Measurements from ENCODE around the gene SNAI1. TPM values are rescaled to one million over a fixed set of nuclear protein-coding genes. Genes with fewer than 3 reads are reported as not detected.

SNAI1 gene
- total and polyA plus RNA-seq, 2 of the 4 experiments (the other 2 are of a cell fraction), result 0.54 to 13.7 TPM

- intact Hi-C loops (cut with micrococcal nuclease), result no loop called here
- Histone ChIP-seq H3K4me2 (ENCODE audit: low read depth, low read length) (peak overlapping the region; percentile 43), H2BK5ac (ENCODE audit: low read depth, low read length, poor library complexity, severe bottlenecking) (peak overlapping the region; percentile 95), H3K27ac (ENCODE audit: insufficient read depth, low read length) (peak overlapping the region; percentile 90), H3K9me3 (ENCODE audit: control insufficient read depth, insufficient read depth, low read length) (no peaks in the 10 kb centered on the region), H2AK9ac (replicated peaks; ENCODE audit: low read depth, low read length, poor library complexity) (peak overlapping the region; percentile 93), H3K4ac (ENCODE audit: low read depth, low read length) (peak overlapping the region; percentile 99), H3K23ac (ENCODE audit: low read depth, low read length) (peak overlapping the region; percentile 90; the same call in 1 of the 2 replicates), H2AFZ (replicated peaks; ENCODE audit: low read length, poor library complexity) (no peak overlapping the region), H2AK5ac (ENCODE audit: low read depth, low read length) (peak overlapping the region; percentile 90), H3K27me3 (ENCODE audit: control insufficient read depth, insufficient read depth, low read length) (no peaks in the 10 kb centered on the region), H2BK20ac (ENCODE audit: low read depth, low read length) (peak overlapping the region; percentile 92), H3K9ac (ENCODE audit: low read depth, low read length) (peak overlapping the region; percentile 36), H3K18ac (ENCODE audit: low read depth, low read length) (peak overlapping the region; percentile 82), H3K4me1 (ENCODE audit: control insufficient read depth, insufficient read depth, low read length) (peaks cover 23% of the 10 kb centered on the region), H4K20me1 (ENCODE audit: insufficient read depth, low read length) (peaks cover 13% of the 10 kb centered on the region), H3K79me1 (ENCODE audit: low read depth in 1 of 2, low read length in 2 of 2) (peaks cover 45 to 66% of the 10 kb centered on the region in 2 experiments), H4K91ac (ENCODE audit: insufficient read depth, low read depth, low read length) (peak overlapping the region; percentile 94), H3K9me1 (ENCODE audit: insufficient read depth, low read length) (peaks cover 20% of the 10 kb centered on the region), H3K36me3 (ENCODE audit: control insufficient read depth, insufficient read depth, low read length) (peaks cover 51% of the 10 kb centered on the region), H4K8ac (ENCODE audit: low read depth in 2 of 2, low read length in 2 of 2) (peak overlapping the region; percentile 67 to 80; a peak in 3 of 4 replicates), H4K5ac (ENCODE audit: low read depth, low read length) (peak overlapping the region; percentile 60), H3K14ac (replicated peaks; ENCODE audit: low read depth, low read length) (peak overlapping the region; percentile 84), H3K4me3 (ENCODE audit: insufficient read depth, low read depth, low read length) (no peak overlapping the region), H2BK120ac (ENCODE audit: low read depth, low read length) (peak overlapping the region; percentile 92), H2BK15ac (ENCODE audit: low read depth, low read length) (peak overlapping the region; percentile 35; the same call in 1 of the 3 replicates), H3K56ac (ENCODE audit: extremely low read depth, insufficient read depth, low read length) (peak overlapping the region; percentile 88)
- dilution Hi-C loops (cut with HindIII; ENCODE audit: low sequenced_read_pairs, unreplicated experiment), result no loop called here
- CTCF ChIA-PET, result interaction anchor here (0.6 kb wide), 1 partner anchor 17 kb away, joined by 3 read pairs; no protein-coding TSS in a partner anchor
- in situ Hi-C loops (cut with MboI; ENCODE audit: low sequenced_read_pairs), result no loop called here
- POLR2A ChIA-PET (ENCODE audit: unreplicated experiment), result no interaction called here
- no TSS peak for BruUV-seq (replicated peaks)
- no CpG with 5 or more reads among the region's 11 CpGs for WGBS, 2 experiments (ENCODE audit: extremely low coverage in 2 of 2, insufficient read length in 1 of 2)
- ATAC-seq (ENCODE audit: low read depth) (peak; percentile 87), DNase-seq (peak; percentile 99)
- no peak for TF ChIP-seq SMC3 (IDR thresholded peaks at IDR 0.05; ENCODE audit: low read depth, low read length)
- peak; percentile 73 for TF ChIP-seq BHLHE40 (IDR thresholded peaks at IDR 0.05; ENCODE audit: low read depth, low read length)
- TF ChIP-seq RCOR1 (IDR thresholded peaks at IDR 0.05; ENCODE audit: insufficient replicate concordance, low read length), result no peak
- TF ChIP-seq MXI1 (IDR thresholded peaks at IDR 0.05; ENCODE audit: borderline replicate concordance, low read depth, low read length), result peak; percentile 84
- peak; percentile 25; the same call in 1 of the 2 replicates for TF ChIP-seq CEBPB (IDR thresholded peaks at IDR 0.05; ENCODE audit: low read depth, low read length)
- TF ChIP-seq RAD21 (IDR thresholded peaks at IDR 0.05; ENCODE audit: low read length), result no peak; the same call in 1 of the 2 replicates
- no peak for TF ChIP-seq RFX5 (IDR thresholded peaks at IDR 0.05; ENCODE audit: low read depth, low read length)
- TF ChIP-seq CTCF (conservative IDR thresholded peaks at IDR 0.05; ENCODE audit: low read depth, low read length), result no peak
- 0 out of 2 replicates have a peak, but pooled peaks have one; percentile 29 for TF ChIP-seq MAFK (IDR thresholded peaks at IDR 0.05; ENCODE audit: low read depth, low read length)
- TF ChIP-seq FOS (IDR thresholded peaks at IDR 0.05; ENCODE audit: low read depth, low read length), result peak; percentile 97
- TF ChIP-seq CHD1 (IDR thresholded peaks at IDR 0.05; ENCODE audit: low read depth, low read length), result peak; percentile 45; the same call in 1 of the 2 replicates
- no peak; the same call in 1 of the 2 replicates for TF ChIP-seq NFE2L2 (IDR thresholded peaks at IDR 0.05; ENCODE audit: low read depth, low read length)
- TF ChIP-seq, protein P1, sequence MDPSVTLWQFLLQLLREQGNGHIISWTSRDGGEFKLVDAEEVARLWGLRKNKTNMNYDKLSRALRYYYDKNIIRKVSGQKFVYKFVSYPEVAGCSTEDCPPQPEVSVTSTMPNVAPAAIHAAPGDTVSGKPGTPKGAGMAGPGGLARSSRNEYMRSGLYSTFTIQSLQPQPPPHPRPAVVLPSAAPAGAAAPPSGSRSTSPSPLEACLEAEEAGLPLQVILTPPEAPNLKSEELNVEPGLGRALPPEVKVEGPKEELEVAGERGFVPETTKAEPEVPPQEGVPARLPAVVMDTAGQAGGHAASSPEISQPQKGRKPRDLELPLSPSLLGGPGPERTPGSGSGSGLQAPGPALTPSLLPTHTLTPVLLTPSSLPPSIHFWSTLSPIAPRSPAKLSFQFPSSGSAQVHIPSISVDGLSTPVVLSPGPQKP (IDR thresholded peaks at IDR 0.05; ENCODE audit: borderline replicate concordance, low read depth, low read length), result no peak
- TF ChIP-seq, protein P2, sequence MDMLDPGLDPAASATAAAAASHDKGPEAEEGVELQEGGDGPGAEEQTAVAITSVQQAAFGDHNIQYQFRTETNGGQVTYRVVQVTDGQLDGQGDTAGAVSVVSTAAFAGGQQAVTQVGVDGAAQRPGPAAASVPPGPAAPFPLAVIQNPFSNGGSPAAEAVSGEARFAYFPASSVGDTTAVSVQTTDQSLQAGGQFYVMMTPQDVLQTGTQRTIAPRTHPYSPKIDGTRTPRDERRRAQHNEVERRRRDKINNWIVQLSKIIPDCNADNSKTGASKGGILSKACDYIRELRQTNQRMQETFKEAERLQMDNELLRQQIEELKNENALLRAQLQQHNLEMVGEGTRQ (IDR thresholded peaks at IDR 0.05; ENCODE audit: low read depth, low read length), result peak; percentile 83
These were observed 33.8 kb upstream of the SNAI1 start for GRCh38 chr20:49948809-49949507.

Measured in IMR-90 (cell line).